Tongue (tissue), 2 donors: ENCODE results near the gene DEFB132. TPM values are rescaled to one million over a fixed set of nuclear protein-coding genes. Genes with fewer than 3 reads are reported as not detected.
"Not testable (repeated sequence)": the region's sequence is repeated elsewhere in the genome, so short reads cannot be mapped to it uniquely, and the experiment has no call there.

Experiments used
- DNase-seq: peaks from one replicate; pipeline ENCODE4 v3.0.0-alpha.2; 2015
- total RNA-seq: library from RNA; depleted of rRNA; stranded (reverse); fragments of >200 nt; gene quantifications from one replicate; pipeline ENCODE4 v1.2.3, GENCODE V29; 2014

The DEFB132 gene, protein sequence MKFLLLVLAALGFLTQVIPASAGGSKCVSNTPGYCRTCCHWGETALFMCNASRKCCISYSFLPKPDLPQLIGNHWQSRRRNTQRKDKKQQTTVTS
- total RNA-seq = not detected

DNA sequence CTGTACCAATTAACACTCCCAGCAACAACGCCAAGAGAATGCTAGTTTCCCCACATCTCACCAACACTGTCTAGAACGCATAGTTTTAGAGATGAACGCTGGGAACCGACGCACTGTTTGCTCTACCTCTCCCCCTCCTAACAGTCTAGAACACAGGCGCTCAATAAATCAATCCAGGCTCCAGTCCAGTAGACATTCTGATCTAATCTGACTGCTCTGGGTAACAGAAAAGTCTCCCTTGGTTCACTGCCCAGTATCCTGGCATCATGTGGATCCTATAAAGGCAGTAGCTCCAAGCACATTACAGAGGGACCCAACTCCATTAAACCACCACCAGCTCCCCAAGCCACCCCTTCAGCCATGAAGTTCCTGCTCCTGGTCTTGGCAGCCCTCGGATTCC is at the start of gene DEFB132:
Gene DEFB132, plus strand, starts transcription at position 306 of the 400 bp plus-strand sequence. Its CDS starts 55 bp downstream, at position 361.
- DNase-seq = no peak

DNA sequence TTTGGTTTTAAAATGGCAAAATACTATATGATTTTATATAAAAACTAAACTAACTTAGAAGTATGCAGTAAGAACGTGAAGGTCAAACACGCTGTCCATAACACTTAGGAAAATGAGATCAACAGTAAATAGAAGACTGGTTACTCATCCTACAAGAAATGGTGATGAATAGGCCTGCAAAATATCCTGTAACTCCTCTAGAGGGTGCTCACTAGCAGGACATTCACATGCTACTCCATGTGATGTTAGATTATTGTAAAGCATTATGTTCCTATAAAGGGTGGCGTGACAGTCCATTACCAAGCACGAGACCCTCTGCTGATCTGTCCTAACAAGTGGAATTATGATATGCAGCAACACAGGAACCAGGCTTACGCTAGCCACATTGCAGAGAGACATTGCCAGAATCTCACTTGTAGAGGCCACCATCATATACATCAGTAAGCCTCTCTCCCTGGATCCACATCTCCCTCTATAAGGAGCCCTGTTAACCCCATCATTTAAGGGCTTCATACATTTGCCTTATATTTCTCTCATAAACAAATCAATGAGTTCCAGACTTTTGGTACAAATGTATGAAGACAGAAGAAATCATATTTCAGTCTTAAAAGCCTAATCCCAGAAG is 48.5 kb upstream of the DEFB132 start:
- DNase-seq = peak; percentile 51

DNA sequence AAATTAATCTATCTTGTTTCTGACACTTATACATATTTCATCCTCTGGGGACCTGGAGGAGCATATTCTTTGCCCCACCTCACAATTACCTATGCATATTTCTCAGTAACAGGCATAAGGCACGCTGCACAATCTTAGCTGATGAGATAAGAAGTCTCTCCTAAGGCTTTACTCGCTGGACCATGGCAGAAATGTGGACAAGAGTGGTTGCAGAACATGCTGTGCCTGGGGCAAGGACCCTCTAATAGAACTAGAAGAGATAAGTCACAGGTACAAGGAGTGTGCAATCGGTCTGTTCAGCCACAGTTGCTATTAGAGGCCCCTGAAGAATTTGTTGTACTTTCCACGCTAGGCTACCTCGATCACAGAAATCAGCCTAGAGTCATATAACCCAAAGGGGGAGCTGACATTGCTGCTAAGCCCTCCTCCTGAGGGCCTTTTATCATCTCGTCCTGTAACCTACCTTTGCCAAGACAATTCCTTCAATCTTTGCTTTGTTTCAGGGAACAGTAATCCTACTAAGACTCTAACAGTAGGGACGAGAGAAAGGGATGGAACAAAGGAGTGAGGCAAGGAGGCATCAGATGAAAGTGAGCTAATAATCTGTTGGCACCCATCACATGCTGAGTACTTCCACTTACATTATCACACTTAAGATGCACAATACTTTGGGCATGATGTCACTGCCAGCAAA is 46.6 kb upstream of the DEFB132 start:
- DNase-seq = no peak

GRCh38 chr20:214383-214782 is 43.1 kb upstream of the DEFB132 start:
- DNase-seq = no peak

DNA sequence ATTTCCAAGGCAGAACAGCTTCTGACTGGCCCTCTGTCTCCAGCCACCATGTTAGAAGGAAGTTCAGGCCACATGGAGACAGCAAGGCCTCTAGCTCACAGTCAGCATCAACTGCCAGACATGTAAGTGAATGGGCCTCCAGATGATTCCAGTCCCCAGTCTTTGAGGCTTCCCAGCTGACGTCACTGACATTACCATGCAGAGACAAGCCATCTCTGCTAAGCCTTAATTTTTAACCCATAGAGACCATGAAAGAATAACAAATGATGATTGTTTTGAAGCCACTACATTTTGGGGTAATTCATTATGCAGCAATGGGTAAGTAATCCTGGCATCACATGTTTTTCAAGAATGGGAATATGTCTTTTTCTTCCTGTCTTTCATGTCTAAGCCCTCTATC is 41.7 kb upstream of the DEFB132 start:
- no peak for DNase-seq

- no peak for DNase-seq
Observed at GRCh38 chr20:217266-217665, 40.3 kb upstream of the DEFB132 start.

GRCh38 chr20:219290-220115 is 38.0 kb upstream of the DEFB132 start:
- DNase-seq = peak; percentile 21

DNA sequence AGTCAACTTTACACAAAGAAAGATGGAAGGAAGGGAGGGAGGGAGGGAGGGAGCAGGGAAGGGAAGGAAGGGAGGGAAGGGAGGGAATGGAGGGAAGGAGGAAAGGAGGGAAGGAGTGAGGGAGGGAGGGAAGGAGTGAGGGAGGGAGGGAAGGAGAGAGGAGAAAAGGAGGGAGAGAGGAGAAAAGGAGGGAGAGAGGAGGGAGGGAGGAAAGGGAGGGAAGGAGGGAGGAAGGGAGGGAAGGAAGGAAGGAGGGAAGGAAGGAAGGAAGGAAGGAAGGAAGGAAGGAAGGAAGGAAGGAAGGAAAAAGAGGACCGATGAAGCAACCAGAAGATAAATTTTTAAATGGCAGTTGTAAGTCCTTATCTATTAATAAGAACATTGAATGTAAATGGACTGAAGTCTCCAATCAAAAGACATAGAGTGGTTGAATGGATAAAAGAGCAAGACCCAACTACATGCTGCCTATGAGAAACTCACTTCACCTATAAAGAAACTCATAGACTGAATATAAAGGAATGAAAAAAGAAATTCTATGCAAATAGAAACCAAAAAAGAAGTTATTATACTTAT is 36.2 kb upstream of the DEFB132 start:
- no peak for DNase-seq

- DNase-seq = not testable (repeated sequence)
Observed at GRCh38 chr20:225879-226278, 31.6 kb upstream of the DEFB132 start.

GRCh38 chr20:226958-227357 is 30.6 kb upstream of the DEFB132 start, which contains the start of gene DEFB129:
TSS of gene DEFB129 (plus strand) at chr20:227258. CDS start at chr20:227289, 31 bp downstream.
- DNase-seq = no peak

- no peak for DNase-seq
Observed at GRCh38 chr20:227439-228105, 30.0 kb upstream of the DEFB132 start.

- DNase-seq = peak; percentile 61
Observed at GRCh38 chr20:235891-236290, 21.6 kb upstream of the DEFB132 start.

DNA sequence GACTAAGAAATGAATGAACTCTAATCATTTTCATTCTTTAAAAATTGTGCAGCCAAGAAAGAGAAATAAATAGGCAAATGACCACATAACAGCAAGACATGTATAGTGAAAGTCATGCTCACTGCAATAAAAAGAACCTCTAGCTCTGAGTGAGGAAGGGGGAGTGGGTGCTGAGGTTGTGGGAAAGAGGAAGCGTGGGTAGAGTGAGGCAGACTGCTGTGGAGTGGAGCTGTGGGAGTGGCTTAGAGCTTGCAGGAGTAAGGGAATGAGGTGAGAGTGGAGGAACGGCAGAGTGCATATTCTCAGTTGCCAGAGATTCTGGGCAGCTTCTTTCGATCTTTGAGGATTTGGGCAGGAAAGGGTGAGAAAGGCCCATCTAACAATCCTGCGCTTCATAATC is 20.0 kb upstream of the DEFB132 start:
- DNase-seq = no peak

- DNase-seq = no peak
Observed at GRCh38 chr20:237929-238328, 19.6 kb upstream of the DEFB132 start.

DNA sequence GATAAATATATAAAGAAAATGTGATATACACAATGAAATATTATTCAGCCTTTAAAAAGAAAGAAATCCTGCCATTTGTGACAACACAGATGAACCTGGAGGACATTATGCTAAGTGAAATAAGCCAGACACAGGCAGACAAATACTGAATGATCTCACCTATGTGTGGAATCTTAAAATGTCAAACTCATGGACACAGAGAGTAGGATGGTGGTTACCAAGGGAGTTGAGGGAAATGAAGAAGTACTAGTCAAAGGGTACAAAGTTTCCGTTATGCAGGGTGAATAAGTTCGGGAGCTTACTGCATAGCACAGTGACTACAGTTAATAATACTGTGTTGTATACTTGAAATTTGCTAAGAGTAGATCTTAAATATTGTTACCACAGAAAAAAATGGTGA is 14.6 kb upstream of the DEFB132 start:
- DNase-seq = no peak

DNA sequence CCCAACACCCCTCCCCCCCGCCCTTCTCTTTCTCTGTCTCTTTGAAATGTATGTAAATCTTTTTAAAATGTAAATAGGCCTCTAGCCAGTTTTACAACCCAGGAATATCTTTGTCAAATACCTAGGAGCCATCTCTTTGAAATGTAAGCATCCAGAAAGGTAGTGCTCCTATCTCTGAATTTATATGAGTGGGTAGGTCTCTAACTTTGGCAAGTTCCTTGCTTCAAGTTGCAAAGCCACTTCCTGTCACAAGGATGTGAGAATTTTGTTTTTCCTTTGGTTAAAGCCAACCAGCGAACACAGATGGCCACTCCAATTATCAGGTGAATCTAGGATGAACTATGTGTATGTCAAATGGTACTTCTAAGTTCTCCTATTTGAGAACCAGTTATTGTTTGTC is 6.2 kb upstream of the DEFB132 start:
- no peak for DNase-seq

DNA sequence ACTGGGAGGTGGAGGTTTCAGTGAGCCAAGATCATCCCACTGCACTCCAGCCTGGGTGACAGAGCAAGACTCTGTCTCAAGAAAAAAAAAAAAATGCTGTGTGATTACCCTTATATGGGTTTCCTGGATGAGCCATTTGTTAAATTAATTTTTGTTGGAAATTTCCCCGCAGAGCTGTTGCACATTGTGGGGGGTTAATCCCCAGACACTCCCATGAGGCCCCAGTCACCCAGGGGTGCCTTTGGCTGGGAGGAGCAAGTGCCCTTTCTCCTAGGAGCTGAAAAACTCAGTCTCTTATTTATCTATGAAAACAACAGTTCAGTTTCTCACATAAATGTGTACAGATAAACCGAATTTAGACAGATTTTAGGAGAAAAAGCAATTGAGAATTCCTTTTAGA is 4.7 kb upstream of the DEFB132 start:
- no peak for DNase-seq

GRCh38 chr20:253447-253846 is 4.1 kb upstream of the DEFB132 start:
- DNase-seq = not testable (repeated sequence)

DNA sequence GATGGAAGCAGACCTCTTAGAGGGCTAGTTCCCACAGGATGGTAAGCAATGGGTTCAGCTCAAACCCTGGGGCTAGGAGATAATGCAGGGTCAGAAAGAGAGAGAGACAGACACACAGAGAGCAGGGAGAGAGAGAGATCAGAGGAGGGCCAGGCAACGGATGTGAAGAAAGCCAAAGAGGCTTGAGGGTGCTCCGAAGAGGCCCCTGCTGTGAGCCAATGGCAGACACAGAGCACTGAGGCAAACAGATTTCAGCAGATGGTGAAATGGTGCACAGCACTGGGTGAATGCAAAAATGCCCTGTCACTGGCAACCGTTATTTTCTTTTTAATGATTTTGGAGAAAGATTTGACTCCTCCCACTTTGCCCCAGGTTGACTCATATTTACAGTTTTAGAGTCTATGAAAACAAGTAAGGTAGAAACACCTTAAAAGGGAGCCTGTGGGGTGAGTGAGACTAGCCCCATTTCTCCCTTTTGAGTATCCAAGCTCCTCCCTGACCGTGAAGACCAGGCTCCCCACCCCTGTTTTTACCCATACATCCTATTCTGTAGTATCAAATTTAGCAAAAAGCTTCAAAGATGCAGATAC is 840 bp downstream of the DEFB132 start:
- no peak for DNase-seq

- no peak for DNase-seq
Observed at GRCh38 chr20:258963-259362, 1.4 kb downstream of the DEFB132 start.

DNA sequence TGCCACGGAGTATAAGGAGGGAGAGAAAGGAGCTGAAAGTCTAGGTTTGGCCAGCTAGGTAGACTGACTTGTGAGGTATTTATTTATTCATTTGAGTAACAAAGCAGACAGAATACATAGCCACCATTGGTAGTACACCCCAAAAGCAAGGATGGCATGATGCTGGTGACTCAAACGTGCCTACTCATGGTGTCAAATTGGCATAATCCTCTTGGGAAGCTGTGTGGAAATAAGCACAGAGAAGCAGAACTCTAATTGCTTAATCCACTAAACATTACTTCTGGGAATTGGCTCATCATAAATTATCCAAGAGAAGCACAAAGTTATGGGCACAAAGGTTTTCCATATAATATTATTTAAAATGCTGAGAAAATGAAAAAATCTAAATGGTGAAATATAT is 2.5 kb downstream of the DEFB132 start:
- DNase-seq = no peak

- no peak for DNase-seq
Observed at GRCh38 chr20:263701-264100, 6.2 kb downstream of the DEFB132 start.
